HG03045 (cell line): ENCODE measurements around the gene PPIL6.
"Not testable (repeated sequence)": the region's sequence is repeated elsewhere in the genome, so short reads cannot be mapped to it uniquely, and the experiment has no call there.

ENCODE experiments used
- ATAC-seq: cut with Tn5 transposase; IDR thresholded peaks from one replicate; pipeline ENCODE4 v1.9.1; 2021; ENCODE audit warnings: mild to moderate bottlenecking, moderate library complexity; ENCODE audit not compliant: unreplicated experiment

PPIL6 gene

DNA sequence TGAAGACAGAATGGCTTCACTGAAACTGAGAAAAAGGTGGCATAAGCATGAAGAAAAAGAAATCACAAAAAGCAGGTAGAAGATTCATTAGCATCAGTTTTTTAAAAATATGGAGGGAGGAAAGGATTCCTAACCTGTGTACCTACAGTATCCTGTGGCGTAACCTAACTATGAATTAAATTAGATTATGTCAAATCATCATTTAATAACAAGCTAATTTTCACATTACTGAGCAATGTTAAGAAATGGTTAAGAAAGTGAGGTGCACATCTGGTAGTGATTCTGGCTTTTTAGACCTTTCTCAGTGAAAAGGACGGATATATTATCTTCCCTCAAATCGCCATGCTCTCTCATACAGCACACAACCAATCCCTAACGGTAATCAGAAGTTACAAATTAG lies 70.7 kb downstream of the PPIL6 start:
- no peak for ATAC-seq

DNA sequence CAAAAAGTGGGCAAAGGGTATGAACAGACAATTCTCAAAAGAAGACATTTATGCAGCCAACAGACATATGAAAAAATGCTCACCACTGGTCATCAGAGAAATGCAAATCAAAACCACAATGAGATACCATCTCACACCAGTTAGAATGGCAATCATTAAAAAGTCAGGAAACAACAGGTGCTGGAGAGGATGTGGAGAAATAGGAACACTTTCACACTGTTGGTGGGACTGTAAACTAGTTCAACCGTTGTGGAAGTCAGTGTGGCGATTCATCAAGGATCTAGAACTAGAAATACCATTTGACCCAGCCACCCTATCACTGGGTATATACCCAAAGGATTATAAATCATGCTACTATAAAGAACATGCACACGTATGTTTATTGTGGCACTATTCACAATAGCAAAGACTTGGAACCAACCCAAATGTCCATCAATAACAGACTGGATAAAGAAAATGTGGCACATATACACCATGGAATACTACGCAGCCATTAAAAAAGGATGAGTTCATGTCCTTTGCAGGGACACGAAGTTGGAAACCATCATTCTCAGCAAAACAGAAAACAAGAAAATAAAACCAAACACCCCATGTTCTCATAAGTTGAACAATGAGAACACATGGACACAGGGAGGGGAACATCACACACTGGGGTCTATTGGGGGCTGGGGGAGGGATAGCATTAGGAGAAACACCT lies 75.9 kb downstream of the PPIL6 start:
- ATAC-seq: not testable (repeated sequence)

DNA sequence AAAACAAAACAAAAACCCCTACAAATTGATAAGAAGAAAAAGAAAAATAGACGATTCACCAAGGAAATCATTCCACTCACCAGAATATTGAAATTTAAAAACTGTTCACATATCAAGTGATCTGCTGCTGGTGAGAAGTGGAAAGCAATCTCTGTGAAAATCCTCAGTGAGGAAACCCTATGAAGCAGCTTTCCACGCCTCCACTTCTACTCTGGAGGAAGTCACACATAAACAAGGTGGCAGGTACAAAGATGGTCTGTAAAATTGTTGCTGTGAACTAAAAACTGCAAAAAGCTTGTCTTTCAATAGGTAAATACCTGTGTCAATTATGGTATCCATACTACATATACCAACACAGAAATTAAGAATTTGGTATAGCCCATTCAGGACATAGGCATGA lies 76.7 kb downstream of the PPIL6 start:
- ATAC-seq: no peak

DNA sequence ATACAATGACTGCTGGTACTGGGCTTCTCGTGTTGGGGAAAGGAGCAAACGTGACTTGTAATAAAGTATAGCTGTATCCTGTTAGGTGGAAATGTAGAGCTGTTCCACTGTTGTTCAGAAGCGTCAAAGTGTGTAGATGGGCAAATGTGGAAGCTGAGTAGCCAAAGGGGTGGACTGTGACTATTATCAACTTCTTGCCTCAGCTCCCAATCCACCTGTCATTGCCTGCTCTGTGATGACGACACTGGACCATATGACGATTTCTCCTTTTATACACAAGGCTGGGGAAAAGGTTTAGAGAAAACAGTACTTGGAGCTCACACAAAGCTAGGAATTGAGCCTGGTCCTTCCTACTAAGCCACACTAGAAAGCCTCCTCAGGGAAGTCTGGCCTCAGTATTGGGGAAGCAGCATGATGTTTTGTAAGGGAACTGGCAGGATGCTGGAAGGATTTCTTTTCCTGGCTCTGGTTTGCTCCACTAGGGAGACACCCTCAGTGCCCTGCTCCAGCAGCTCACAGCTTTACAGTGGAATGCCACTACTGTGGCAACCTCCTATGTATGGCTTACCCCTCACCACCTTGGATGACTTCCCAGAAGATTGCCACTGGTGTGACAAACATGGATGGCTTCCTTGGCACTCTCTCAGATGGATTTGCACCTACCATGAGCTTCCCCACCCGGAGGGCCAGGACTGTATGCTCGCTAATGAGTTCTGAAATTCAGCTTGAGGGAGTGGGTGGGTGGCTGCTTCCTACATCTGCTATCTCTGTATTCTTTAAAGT lies 78.1 kb downstream of the PPIL6 start:
- no peak for ATAC-seq

DNA sequence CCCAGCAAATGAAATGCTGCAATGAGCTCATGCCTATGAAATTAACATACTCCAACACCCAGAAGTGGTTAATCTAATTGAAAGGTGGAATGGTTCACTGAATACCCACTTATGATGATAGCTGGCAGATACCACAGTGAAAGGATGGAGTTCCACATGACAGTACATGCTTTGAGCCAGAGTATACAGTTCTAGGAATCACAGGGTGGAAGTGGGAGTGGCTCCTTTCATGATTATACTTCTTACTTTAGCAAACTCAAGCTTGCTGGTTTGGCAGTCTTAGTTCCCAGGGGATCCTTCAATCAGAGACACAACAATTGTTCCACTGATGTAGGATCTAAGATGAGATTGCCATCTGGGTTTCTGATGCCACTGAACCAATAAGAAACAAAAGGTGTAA lies 79.6 kb downstream of the PPIL6 start:
- no peak for ATAC-seq

DNA sequence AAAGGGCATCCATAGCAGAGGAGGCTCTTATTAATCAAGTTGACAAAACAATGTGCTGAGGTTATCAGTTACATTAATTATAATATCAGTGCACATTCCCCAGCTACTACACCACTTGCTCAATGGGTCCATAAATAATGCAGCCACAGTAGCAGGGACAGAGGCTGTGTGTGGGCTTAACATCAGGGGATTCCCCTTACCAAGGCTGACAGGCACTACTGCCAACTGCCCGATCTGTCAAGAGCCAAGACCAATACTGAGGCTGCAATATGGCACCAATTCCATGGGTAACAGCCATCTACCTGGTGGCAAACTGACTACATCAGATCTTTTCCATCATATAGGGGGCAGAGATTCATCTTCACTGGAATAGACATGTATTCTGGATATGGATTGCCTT lies 80.1 kb downstream of the PPIL6 start:
- ATAC-seq: no peak

DNA sequence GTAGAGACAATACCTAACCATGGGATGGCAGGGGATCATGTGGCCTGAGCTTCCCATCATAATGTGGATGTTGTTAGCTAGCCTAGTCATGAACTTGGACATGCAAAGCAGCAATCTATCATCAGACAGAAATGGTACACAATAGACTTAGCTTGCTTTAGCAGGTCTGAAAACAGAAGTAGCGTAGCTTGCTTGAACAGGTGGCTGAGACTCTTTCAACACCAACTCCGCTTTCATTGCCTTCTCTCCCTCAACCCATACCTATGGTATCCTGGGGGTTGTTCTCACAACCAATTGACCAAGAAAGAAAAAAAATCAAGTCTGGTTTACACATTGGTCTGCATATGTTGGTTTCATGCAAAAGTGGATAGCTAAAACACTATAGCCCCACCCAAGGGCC lies 81.2 kb downstream of the PPIL6 start:
- no peak for ATAC-seq

DNA sequence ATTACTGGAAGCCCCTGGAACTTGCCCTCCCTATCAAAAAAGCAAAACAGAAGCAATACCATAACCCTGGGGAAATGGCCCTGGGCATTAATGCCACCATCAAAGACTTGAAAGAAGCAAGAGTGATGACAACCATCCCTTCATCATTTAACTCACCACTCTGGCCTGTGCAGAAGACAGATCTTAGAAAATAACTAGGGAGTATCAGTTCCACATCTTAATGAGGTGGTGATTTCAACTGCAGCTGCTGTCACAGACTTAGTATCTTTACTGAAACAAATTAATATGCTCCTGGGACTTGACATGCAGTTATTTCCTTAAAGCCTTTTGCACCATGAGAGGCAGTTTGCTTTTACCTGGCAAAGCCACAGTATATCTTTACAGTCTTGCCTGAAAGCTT lies 82.2 kb downstream of the PPIL6 start:
- no peak for ATAC-seq

DNA sequence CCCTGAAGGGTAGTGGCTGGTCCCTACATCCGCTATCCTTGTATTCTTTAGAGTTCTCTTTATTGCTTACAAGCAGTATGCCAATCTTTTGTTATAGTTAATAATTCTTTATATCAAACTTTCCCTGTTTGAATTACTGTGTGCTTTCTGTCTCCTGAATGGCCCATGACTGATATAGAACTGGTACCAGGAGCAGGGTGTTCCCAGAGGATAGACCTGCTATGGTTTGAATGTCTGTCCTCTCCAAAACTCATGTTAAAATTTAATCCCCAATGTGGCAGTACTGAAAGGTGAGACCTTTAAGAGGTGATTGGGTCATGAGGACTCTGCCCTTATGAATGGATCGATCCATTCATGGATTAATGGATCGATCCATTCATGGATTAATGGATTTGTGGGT lies 84.2 kb downstream of the PPIL6 start:
- no peak for ATAC-seq

DNA sequence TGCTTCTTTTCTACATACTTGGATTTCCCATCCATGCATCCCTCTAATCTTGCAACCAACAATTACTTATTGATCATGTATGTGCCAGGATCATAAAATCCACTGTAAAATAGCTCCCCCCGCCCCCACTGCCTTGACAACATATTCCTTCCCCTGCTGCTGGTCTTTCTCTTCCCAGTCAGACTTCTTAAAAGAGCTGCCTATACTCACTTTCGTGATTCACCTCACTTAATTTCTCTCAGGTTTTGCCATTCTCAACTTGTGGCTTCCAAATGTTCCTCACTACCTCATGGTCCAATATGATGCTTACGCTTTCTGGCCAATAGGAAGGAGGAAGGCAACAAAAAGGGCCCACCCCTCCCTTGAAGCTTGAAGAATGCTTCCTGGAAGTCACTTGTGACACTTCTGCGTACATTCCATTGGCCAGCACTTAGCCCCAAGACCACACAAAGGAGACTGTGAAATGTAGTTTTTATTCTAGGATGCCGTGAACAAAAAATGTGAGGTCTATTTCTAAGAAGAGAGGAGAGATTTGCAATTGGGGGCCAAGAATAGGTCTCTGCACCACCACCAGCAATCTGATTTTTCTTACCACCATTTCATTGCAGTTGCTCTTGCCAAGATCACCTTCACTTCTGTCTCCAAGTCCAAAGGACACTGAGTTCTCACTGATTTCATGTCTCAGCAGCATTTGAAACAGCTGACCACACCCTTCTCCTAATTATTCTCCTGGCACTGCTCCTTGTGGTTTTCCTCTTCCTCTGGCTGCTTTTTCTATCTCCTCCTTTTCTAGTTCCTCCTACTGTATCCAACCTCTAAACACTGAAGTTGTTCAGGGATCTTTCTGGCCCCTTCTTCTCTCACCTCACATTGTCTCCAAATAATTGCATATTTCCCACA lies 88.9 kb downstream of the PPIL6 start:
- no peak for ATAC-seq

DNA sequence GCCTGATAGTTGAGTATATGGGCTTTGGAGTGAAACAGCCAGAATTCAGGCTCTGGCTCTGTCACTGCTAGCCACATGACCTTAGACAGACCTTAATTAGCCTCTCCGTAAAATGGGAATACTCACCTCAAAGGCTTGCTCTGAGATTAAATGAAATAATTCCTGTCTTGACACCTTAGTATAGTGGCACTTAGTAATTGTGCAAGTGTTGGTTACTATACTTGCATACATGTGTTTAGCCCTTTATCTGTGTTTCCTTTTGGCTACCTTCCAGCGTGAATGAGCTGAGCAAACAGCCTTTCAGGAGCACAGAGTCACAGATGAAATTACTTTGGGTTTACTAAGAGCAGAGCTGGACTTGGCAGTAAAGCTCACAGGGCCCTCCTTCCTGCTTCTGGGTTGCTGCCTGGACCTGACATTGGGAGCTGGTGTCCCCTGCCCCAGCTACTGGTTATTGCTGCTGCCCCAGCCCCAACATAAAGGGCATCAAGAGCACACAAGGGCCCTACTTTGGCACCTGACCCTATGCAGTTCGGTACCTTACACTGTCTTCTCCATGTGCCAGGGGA lies 90.9 kb downstream of the PPIL6 start:
- no peak for ATAC-seq

DNA sequence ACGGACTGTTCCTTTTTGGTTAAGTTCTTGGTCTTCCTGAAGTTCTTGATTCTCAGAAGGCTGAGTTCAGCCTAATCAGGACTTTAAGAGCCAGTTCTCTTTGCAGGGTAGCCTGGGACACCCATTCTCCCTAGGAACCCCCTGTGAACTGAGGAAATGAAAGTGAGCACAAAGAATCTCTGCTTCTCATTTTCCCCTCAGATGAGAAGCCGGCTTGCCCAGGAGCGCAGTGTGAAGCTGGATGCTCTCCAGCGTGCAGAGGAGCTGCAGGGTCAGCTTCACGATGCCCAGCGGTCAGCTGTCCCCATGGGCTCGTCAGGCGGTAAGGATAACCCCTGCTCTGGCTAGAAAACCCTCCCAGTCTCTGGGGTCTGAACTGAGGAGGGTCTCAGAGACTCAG lies 92.2 kb downstream of the PPIL6 start:
- ATAC-seq: no peak

DNA sequence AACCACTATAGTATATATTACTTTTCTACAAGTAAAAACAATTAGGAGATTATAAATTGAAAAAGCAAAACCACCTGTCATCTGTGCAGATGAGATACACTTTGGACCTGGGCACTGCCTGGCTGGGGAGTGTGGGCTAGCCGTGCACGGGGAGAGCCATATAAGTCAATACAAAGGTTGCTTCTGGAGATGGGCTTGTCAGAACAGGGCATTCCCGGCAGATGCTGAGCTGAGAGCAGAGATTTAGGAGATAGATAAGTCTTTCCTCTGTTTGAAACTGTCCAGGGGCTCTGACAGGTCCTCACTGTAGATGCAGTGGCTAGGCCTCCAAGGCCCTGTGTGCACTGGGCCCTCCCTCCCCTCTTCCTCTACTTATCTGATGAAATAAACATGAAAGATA lies 92.6 kb downstream of the PPIL6 start:
- no peak for ATAC-seq

DNA sequence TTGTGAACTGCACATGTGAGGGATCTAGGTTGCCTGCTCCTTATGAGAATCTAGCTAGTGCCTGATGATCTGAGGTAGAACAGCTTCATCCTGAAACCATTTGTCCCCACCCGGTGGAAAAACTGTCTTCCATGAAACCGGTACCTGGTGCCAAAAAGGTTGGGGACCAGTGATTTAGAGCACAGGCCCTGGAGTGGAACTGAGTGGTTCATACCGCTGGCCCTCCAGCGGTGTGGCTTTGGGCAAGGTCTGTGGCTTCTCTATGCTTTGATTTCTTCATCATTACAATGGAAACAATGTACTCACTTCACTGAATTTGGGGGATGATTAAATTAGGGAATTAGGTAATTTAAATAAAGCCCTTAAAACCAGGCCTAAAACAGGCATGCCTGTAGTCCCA lies 94.4 kb downstream of the PPIL6 start:
- no peak for ATAC-seq

DNA sequence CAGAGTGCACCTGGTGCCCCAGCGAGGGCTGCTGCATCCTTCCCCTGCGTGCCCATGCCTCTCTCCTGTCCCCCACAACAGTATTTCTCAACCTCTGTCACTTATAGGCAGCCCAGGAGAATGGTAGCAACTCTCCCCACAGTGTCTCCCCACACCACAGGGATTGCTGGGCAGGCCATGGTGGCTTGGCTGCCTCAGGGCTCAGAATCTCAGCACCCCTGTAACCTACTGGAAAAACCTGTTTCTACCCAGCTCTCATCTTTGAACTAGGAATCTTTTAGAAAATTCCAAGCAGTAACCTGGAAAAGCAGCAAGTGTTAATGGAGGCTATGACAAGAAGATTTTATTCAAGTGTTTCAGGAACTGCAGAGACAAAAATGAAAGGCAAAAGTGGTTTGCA lies 96.2 kb downstream of the PPIL6 start:
- no peak for ATAC-seq

DNA sequence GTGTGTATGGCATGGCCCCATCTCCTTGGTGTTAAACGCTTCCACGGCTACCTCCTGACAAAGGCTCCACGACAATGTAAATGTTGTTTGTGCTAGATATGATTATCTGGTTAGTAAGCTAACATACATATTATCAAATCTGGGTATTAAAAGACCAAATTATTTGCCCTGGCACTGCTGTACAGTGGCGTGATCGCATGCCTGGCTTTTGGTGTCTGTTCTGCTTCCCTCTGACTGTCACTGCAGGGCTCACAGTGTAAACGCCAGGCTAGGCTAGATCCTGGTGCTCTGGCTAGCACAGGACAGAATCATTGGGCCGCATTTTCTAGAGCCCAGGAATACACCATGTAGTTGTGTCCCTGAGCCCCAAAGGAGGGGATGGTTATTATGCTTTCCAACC lies 96.9 kb downstream of the PPIL6 start:
- ATAC-seq: no peak

DNA sequence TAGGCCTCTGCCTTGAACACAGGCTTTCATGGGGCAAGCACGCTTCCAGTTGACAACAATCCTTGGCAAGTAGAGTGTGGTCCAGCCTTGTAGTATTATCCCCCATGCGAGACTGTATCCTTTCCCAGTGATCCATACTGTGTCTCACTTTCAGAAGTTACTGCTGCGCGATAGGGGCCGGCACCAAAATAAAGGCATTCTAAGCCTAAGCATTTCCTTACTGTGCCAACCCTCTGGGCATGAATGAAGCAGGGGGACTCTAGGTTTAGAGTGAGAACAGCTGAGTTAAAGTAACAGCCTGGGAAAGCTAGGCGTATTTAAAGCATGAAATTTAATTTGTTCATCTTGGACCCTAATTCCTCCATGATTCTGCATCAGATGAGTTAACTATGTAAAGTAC lies 97.5 kb downstream of the PPIL6 start:
- no peak for ATAC-seq

DNA sequence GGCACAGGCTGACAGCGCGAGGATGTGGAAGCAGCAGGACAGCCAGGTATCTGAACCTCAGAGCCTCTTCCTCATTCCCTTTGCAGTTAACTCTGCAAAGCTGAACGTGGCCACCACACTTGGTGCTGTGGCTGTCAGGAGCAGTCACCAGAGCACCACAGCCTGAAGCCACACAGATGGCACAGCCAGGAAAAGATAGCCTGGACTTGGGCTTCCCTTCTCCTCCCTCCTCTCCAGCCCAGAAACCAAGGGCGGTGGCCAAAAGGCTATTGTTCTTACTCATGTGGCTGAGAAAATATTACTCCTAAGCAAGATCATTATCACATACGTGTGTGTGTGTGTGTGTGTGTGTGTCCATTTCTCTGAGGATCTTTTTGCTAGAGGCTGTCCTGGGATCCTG lies 97.9 kb downstream of the PPIL6 start:
- ATAC-seq: no peak

DNA sequence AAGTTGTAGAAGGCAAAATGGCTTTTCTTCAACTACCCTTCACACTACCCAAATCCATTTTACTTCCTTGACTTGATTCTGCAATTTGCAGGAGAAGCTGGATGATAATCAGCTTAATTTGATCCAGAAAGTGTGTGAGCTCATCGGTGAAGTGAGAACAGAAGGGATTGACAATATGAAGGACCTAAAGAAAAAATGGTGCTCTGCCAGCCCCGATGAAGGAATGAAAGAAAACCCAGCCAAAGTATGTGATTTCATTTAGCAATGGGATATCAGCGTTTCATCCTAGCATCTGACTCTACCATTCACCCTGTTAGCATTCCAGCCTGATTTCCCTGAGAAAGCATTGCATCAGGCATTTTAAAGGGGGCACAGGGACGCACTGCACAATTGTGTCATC lies 99.6 kb downstream of the PPIL6 start:
- no peak for ATAC-seq
